Dendritic cell treated with granulocyte-macrophage colony-stimulating factor and Interleukin-4, amounts not matched to agents 40 ng/mL and 50 ng/mL, for 4 days (primary cell): ENCODE data around the gene TFDP1.

Source experiments
- H3K27ac Mint-ChIP-seq: one replicate; pipeline ENCODE4 v1.8.0; 2022; ENCODE audit warnings: mild to moderate bottlenecking, mixed read lengths
- H3K27me3 Mint-ChIP-seq: one replicate; pipeline ENCODE4 v1.8.0; 2022; ENCODE audit warnings: mild to moderate bottlenecking, mixed read lengths
- H3K36me3 Mint-ChIP-seq: one replicate; pipeline ENCODE4 v1.8.0; 2022; ENCODE audit warnings: low read depth, mixed read lengths
- H3K4me1 Mint-ChIP-seq: one replicate; pipeline ENCODE4 v1.8.0; 2022; ENCODE audit warnings: low read depth, mixed read lengths
- H3K4me3 Mint-ChIP-seq: one replicate; pipeline ENCODE4 v1.8.0; 2022; ENCODE audit warnings: mild to moderate bottlenecking, moderate library complexity, mixed read lengths
- H3K9me3 Mint-ChIP-seq: one replicate; pipeline ENCODE4 v1.8.0; 2022; ENCODE audit warnings: mixed read lengths
- intact Hi-C: fragments of 100-400 bp; cut with micrococcal nuclease; formaldehyde crosslinking; loops from one replicate; pipeline ENCODE4 v1.15.0; 2022

Gene TFDP1

DNA sequence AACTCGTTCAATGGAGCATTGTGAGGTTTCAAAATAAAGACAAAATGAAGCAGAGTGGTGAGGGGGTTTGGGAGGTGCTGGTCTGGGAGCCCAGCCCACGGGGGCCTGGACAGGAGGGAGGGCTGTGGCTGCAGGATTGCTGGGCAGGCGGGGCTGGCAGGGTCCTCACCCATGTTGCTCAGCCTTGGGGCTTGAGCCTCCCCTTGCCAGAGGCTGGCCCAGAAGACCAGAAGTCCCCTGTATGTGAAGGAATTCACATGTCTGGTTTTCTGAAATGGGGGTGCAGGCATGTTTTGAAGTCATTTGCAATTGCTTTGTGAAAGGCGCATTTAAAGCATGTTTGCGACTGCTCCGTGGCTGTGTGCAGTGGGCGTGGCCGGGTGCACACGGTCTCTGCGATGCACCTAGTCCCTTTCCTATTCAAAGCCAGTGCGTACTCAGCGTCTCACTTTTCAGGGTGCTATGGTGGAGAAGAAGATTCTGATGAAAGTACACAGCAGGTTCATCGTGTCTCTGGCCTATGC lies 84.7 kb downstream of the TFDP1 start:
- no peak overlapping the region for H3K4me3 Mint-ChIP-seq
- intact Hi-C loops = no loop called here
- H3K9me3 Mint-ChIP-seq = no peaks in the 10 kb centered on the region
- H3K27me3 Mint-ChIP-seq = peaks cover 2% of the 10 kb centered on the region
- H3K27ac Mint-ChIP-seq = no peak overlapping the region
- no peaks in the 10 kb centered on the region for H3K36me3 Mint-ChIP-seq
- H3K4me1 Mint-ChIP-seq = no peaks in the 10 kb centered on the region

- H3K4me3 Mint-ChIP-seq = no peak overlapping the region
- intact Hi-C loops = no loop called here
- H3K36me3 Mint-ChIP-seq = no peaks in the 10 kb centered on the region
- H3K27me3 Mint-ChIP-seq = no peaks in the 10 kb centered on the region
- no peaks in the 10 kb centered on the region for H3K4me1 Mint-ChIP-seq
- no peak overlapping the region for H3K27ac Mint-ChIP-seq
- H3K9me3 Mint-ChIP-seq = no peaks in the 10 kb centered on the region
These were observed 85.3 kb downstream of the TFDP1 start for GRCh38 chr13:113669755-113670341.

DNA sequence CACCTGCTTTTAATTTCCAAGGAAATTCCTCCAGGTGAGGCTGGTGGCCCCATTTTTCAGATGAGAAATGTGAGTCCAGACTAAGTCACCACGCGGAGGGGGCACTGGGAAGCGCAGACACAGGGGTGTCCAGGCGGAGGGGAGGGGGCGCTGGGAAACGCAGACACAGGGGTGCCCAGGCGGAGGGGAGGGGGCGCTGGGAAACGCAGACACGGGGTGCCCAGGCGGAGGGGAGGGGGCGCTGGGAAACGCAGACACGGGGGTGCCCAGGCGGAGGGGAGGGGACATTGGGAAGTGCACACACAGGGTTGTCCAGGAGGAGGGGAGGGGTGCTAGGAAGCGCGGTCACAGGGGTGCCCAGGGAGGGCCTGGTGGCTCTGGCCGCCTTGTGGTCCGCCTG lies 86.0 kb downstream of the TFDP1 start:
- intact Hi-C loops = no loop called here
- Mint-ChIP-seq H3K4me1 (no peaks in the 10 kb centered on the region), H3K27me3 (no peaks in the 10 kb centered on the region), H3K27ac (no peak overlapping the region), H3K4me3 (no peak overlapping the region), H3K9me3 (no peaks in the 10 kb centered on the region), H3K36me3 (no peaks in the 10 kb centered on the region)

GRCh38 chr13:113671066-113672001 lies 86.8 kb downstream of the TFDP1 start:
- Mint-ChIP-seq H3K9me3 (no peaks in the 10 kb centered on the region), H3K27ac (no peak overlapping the region), H3K4me3 (no peak overlapping the region), H3K27me3 (no peaks in the 10 kb centered on the region), H3K4me1 (no peaks in the 10 kb centered on the region), H3K36me3 (no peaks in the 10 kb centered on the region)
- intact Hi-C loops = no loop called here

DNA sequence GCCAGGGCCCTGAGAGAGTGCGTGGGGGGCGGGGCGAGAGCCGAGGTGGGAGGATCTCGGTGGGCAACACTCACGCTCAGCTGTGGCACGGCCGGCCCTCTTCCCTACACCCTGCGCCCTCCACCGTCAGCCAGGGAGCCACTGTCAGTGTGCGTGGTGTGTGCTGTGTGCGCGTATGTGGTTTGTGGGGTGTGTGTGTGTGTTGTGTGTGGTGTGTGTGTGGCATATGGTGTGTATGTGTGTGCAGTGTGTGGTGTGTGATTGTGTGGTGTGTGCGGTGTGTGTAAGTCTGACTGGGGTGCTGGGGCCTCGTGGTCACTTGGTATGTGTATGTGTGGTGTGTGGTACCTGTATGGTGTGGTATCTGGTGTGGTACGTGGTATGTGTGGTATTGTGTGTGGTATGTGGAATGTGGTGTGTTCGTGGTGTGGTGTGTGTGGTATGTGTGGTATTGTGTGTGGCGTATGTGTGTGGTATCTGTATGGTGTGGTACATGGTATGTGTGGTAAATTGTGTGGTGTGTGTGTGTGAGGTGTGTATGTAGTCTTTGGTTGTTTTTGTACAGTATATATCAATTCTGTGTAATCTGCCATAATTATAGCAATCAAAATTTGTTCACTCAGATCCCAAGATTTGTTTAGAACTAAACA lies 87.6 kb downstream of the TFDP1 start:
- Mint-ChIP-seq H3K36me3 (no peaks in the 10 kb centered on the region), H3K9me3 (no peaks in the 10 kb centered on the region), H3K4me1 (no peaks in the 10 kb centered on the region), H3K27ac (no peak overlapping the region), H3K27me3 (no peaks in the 10 kb centered on the region), H3K4me3 (no peak overlapping the region)
- intact Hi-C loops = no loop called here
